HG03159 (cell line): ENCODE results near the gene MICALL1.

Source experiments
- ATAC-seq: cut with Tn5 transposase; IDR thresholded peaks from one replicate; pipeline ENCODE4 v1.9.1; 2021; ENCODE audit warnings: mild to moderate bottlenecking, moderate library complexity; ENCODE audit not compliant: unreplicated experiment

Gene MICALL1

GRCh38 chr22:37982938-37983859 is 77.1 kb downstream of the MICALL1 start:
- ATAC-seq: no peak

GRCh38 chr22:37983860-37984791 is 78.0 kb downstream of the MICALL1 start, which contains the start of gene SOX10:
Gene SOX10, minus strand, starts transcription at chr22:37984555. Its CDS starts 771 bp downstream, at chr22:37983784.
- ATAC-seq: no peak

DNA sequence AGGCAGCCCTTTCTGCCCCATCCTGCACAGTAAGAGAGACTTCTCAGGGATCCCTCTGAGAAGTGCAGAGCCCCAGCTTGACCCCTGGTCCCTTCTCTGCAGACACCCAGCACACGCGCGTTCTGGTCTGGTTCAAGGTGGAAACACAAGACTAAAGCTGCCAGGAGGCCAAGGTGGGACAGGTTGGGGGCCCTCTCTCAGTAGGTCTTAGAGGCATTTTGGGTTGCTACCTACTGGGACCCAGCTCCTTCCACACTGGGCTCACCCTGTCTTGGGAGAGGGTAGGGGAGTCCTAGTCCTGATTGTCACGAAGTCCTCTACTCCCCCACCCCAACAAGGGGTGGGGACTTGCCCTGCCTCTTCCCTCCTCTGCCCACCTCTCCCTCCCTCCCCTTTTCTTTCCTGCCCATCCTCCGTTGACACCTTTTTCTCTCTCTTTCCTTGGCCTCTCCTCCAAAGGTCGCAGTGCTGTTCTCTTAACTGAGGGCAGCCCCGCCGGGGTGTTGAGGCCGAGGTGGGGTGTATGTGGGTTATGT is 79.0 kb downstream of the MICALL1 start:
- ATAC-seq: no peak

- ATAC-seq: no peak
Measured at GRCh38 chr22:37985751-37986281, 79.7 kb downstream of the MICALL1 start.

GRCh38 chr22:37986371-37986770 is 80.3 kb downstream of the MICALL1 start:
- no peak for ATAC-seq

GRCh38 chr22:37989146-37990045 is 83.3 kb downstream of the MICALL1 start:
- ATAC-seq: no peak

- ATAC-seq: no peak
Measured at GRCh38 chr22:37990301-37990700, 84.2 kb downstream of the MICALL1 start.

GRCh38 chr22:37990862-37991261 is 84.8 kb downstream of the MICALL1 start:
- ATAC-seq: no peak

DNA sequence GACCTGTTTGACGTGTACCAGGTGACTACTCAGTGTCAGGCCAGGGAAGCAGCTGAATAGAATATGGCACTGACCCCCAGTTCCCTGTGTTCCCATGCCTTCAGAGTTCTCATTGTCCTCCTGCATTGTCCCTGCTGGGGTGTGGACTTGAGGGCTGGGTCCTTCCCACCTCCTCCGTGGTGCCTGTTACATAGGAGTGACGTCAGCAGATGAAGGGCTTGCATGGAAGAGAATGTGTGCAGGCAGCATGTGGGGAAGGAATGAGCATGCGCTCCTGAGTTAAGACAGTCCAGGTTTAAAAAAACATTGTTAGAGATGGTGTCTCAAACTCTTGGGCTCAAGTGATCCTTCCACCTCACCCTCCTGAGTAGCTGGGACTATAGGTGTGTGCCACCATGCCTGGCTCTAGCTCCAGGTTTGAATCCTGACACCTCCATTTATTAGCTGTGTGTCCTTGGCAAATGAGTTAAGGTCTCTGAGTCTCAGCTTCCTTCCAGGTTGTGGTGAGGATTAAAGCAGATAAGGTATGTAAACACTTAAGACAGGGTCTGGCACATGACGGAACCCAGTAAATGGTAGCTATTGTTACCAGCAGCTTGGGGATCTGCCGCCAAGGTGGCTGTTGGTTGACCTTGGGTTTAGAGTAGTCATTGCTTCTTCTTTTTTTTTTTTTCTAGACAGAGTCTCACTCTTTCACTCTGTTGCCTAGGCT is 85.8 kb downstream of the MICALL1 start:
- no peak for ATAC-seq
